Uterus (tissue), 2 donors: ENCODE measurements around the gene CAPN13.

Experiments
- CTCF ChIP-seq, 4 experiments: fragments of 200-600 bp in 2 of 4; fragments of 450-650 bp in 2 of 4; sonication (generic) in 2 of 4; IDR thresholded peaks; one replicate each; pipeline ENCODE4 v1.5.1; 2016 to 2019; ENCODE audit warnings: antibody characterized with exemption in 4 of 4, mild to moderate bottlenecking in 2 of 4, moderate library complexity in 1 of 4
- POLR2A ChIP-seq, 2 donors: fragments of 450-650 bp; IDR thresholded peaks; one replicate each; pipeline ENCODE4 v1.6.1; 2016; ENCODE audit warnings: antibody characterized with exemption in 2 of 2, mild to moderate bottlenecking in 1 of 2, moderate library complexity in 1 of 2

- TF ChIP-seq CTCF (IDR thresholded peaks at IDR 0.05), result no peak
- no peak for TF ChIP-seq POLR2A (IDR thresholded peaks at IDR 0.05)
Observed at GRCh38 chr2:30847841-30848240, 40.6 kb upstream of the CAPN13 start.
